Heart left ventricle (tissue), 13 donors: ENCODE measurements around the gene BRSK2.

Source experiments
- CTCF ChIP-seq, 12 donors: fragments of 200-600 bp; sonication (generic) in 4 of 12; IDR thresholded peaks; one replicate each; pipeline versions ENCODE4 v1.5.0 to v1.8.0; 2018 to 2022; ENCODE audit warnings: antibody characterized with exemption in 12 of 12, mild to moderate bottlenecking in 5 of 12
- POLR2A ChIP-seq, 2 donors: fragments of 450-650 bp; IDR thresholded peaks; one replicate each; pipeline ENCODE4 v1.6.1; 2017; ENCODE audit warnings: antibody characterized with exemption in 2 of 2, mild to moderate bottlenecking in 2 of 2, moderate library complexity in 2 of 2
- donor health status: ischemic (EF 13 %, LVEDD 7.1; RV severe dilation, severe dysfunction).
- donor health status: DM: no; HTN: yes; CAD: no.
- donor health status: DM: no; HTN: no; CAD: no.
- donor health status: ischemic (EF 25% LVEDD 6.9; RV normal size, moderate dysfunction).
- donor health status: ischemic (EF 25% LVEDD 5.7; RV mildly dilated, moderate dysfunction).
- donor health status: ischemic (EF 35%, LVEDD 5.7; RV mildly dilated, moderate dysfunction).
- donor health status: nonischemic (EF 11% LVEDD 7.7; RV severe dilation, severe dysfunction).
- donor health status: DM: yes; HTN: yes; CAD: no.
- donor health status: PGD.
- donor health status: ischemic (EF 29% LVEDD 5.4; RV normal size, mild dysfunction).
- donor health status: nonischemic (EF 23%, LVEDD 6.1; RV moderate dilation, normal function).

GRCh38 chr11:1359556-1359955 is 30.2 kb upstream of the BRSK2 start:
- TF ChIP-seq CTCF (IDR thresholded peaks at IDR 0.05), result no peak
- TF ChIP-seq POLR2A (IDR thresholded peaks at IDR 0.05), result no peak
